ENCODE results near the gene INO80. TPM values are rescaled to one million over a fixed set of nuclear protein-coding genes. Genes with fewer than 3 reads are reported as not detected.

INO80 gene
- total and polyA plus RNA-seq, 2 donors (not counting 1 experiment from before 2014, with no cell fraction given): 5.7 to 34.0 TPM

DNA sequence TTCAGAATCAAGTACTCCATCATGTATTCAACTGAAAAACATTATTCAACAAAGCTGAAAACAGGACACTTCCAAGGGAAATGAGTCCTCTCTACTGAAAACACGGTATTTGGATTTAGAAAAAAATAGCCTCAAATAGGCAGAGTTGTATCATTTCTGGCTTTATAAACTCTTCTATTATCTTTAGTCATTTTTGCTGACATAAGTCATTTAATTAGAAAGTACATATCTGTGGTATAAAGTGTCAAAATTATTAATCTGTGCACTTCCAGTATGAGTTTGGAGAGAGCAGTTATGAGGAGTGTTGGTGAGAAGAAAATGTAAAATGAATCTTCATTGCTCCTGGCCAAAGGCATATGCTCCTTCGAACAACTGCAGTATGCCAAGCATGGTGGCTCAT lies 59.3 kb downstream of the INO80 start:
- Histone ChIP-seq H2AFZ (ENCODE audit: low read length) (no peak overlapping the region), H3K4me1 (ENCODE audit: control insufficient read depth, extremely low read depth, insufficient read depth, low read length) (no peaks in the 10 kb centered on the region), H3K36me3 (ENCODE audit: control insufficient read depth, insufficient read depth, low read length) (peaks cover 9% of the 10 kb centered on the region), H3K27ac (ENCODE audit: insufficient read depth, low read length) (no peak overlapping the region), H3K9ac (ENCODE audit: insufficient read depth, low read length) (no peak overlapping the region), H4K20me1 (ENCODE audit: control insufficient read depth, extremely low read depth, insufficient read depth, low read length) (no peaks in the 10 kb centered on the region), H3K4me3 (replicated peaks in 1 of 4; ENCODE audit: control extremely low read depth in 1 of 4, insufficient read depth in 1 of 4, low read depth in 3 of 4, low read length in 4 of 4) (no peak overlapping the region), H3K27me3 (ENCODE audit: control insufficient read depth, insufficient read depth, low read length) (no peaks in the 10 kb centered on the region), H3K79me2 (ENCODE audit: control insufficient read depth, insufficient read depth, low read length) (no peaks in the 10 kb centered on the region), H3K9me3 (ENCODE audit: control insufficient read depth, insufficient read depth, low read depth, low read length) (no peaks in the 10 kb centered on the region), H3K4me2 (ENCODE audit: extremely low read depth, insufficient read depth, low read length) (no peak overlapping the region)
- no peak for DNase-seq (ENCODE audit: low read depth in 2 of 2)
- TF ChIP-seq CTCF (conservative IDR thresholded peaks at IDR 0.05 in 1 of 2, IDR thresholded peaks at IDR 0.05 in 1 of 2; ENCODE audit: low read depth in 1 of 2, low read length in 2 of 2) (no peak), EZH2 (IDR thresholded peaks at IDR 0.05; ENCODE audit: low read length, missing control alignments) (no peak)

- Histone ChIP-seq H4K20me1 (ENCODE audit: control insufficient read depth, extremely low read depth, insufficient read depth, low read length) (no peaks in the 10 kb centered on the region), H3K79me2 (ENCODE audit: control insufficient read depth, insufficient read depth, low read length) (no peaks in the 10 kb centered on the region), H3K4me1 (ENCODE audit: control insufficient read depth, extremely low read depth, insufficient read depth, low read length) (no peaks in the 10 kb centered on the region), H3K4me3 (replicated peaks in 1 of 4; ENCODE audit: control extremely low read depth in 1 of 4, insufficient read depth in 1 of 4, low read depth in 3 of 4, low read length in 4 of 4) (no peak overlapping the region), H3K36me3 (ENCODE audit: control insufficient read depth, insufficient read depth, low read length) (peaks cover 9% of the 10 kb centered on the region), H3K9me3 (ENCODE audit: control insufficient read depth, insufficient read depth, low read depth, low read length) (no peaks in the 10 kb centered on the region), H3K9ac (ENCODE audit: insufficient read depth, low read length) (no peak overlapping the region), H3K27ac (ENCODE audit: insufficient read depth, low read length) (no peak overlapping the region), H3K27me3 (ENCODE audit: control insufficient read depth, insufficient read depth, low read length) (no peaks in the 10 kb centered on the region), H3K4me2 (ENCODE audit: extremely low read depth, insufficient read depth, low read length) (no peak overlapping the region), H2AFZ (ENCODE audit: low read length) (no peak overlapping the region)
- no peak for DNase-seq (ENCODE audit: low read depth in 2 of 2)
- TF ChIP-seq CTCF (conservative IDR thresholded peaks at IDR 0.05 in 1 of 2, IDR thresholded peaks at IDR 0.05 in 1 of 2; ENCODE audit: low read depth in 1 of 2, low read length in 2 of 2) (no peak), EZH2 (IDR thresholded peaks at IDR 0.05; ENCODE audit: low read length, missing control alignments) (no peak)
Measured at GRCh38 chr15:41055706-41056105, 60.4 kb downstream of the INO80 start.

DNA sequence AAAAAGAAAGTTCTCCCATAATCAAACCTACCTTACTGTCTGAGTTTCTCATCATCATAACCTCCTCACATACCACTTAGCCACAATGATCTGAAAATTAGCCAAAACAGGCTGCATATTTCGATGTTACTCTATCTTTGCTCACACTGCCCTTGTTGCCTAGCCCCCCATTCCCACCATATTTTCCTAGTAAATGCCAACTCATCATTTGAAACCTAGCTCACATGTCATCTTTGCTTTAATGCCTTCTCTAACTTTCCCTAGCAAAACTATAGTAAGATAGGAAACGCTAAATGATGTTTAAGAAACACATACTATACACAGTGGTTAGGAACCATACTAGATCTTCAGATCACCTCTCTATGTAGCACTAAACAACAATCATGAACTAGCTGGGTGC lies 64.9 kb downstream of the INO80 start:
- H3K27me3 ChIP-seq (ENCODE audit: control insufficient read depth, insufficient read depth, low read length): no peaks in the 10 kb centered on the region
- H3K27ac ChIP-seq (ENCODE audit: insufficient read depth, low read length): no peak overlapping the region
- no peak overlapping the region for H3K4me3 ChIP-seq (replicated peaks in 1 of 4; ENCODE audit: control extremely low read depth in 1 of 4, insufficient read depth in 1 of 4, low read depth in 3 of 4, low read length in 4 of 4)
- no peaks in the 10 kb centered on the region for H3K9me3 ChIP-seq (ENCODE audit: control insufficient read depth, insufficient read depth, low read depth, low read length)
- no peaks in the 10 kb centered on the region for H3K4me1 ChIP-seq (ENCODE audit: control insufficient read depth, extremely low read depth, insufficient read depth, low read length)
- TF ChIP-seq CTCF (conservative IDR thresholded peaks at IDR 0.05 in 1 of 2, IDR thresholded peaks at IDR 0.05 in 1 of 2; ENCODE audit: low read depth in 1 of 2, low read length in 2 of 2): no peak
- TF ChIP-seq EZH2 (IDR thresholded peaks at IDR 0.05; ENCODE audit: low read length, missing control alignments): no peak
- H3K4me2 ChIP-seq (ENCODE audit: extremely low read depth, insufficient read depth, low read length): no peak overlapping the region
- no peaks in the 10 kb centered on the region for H3K79me2 ChIP-seq (ENCODE audit: control insufficient read depth, insufficient read depth, low read length)
- no peaks in the 10 kb centered on the region for H4K20me1 ChIP-seq (ENCODE audit: control insufficient read depth, extremely low read depth, insufficient read depth, low read length)
- H3K9ac ChIP-seq (ENCODE audit: insufficient read depth, low read length): no peak overlapping the region
- DNase-seq (ENCODE audit: low read depth in 2 of 2): no peak
- no peak overlapping the region for H2AFZ ChIP-seq (ENCODE audit: low read length)
- H3K36me3 ChIP-seq (ENCODE audit: control insufficient read depth, insufficient read depth, low read length): peaks cover 14% of the 10 kb centered on the region

Measured in fibroblast of lung (primary cell).